ENCODE measurements around the gene ASB2. TPM values are rescaled to one million over a fixed set of nuclear protein-coding genes. Genes with fewer than 3 reads are reported as not detected.

ASB2 gene
- total and polyA plus RNA-seq, 8 donors = 2.0 to 199 (median 18.7) TPM

- WGBS, 5 donors = 65 to 81% (median 72%) methylated on average over 4 of the region's 4 CpGs
- intact Hi-C loops (cut with DNase I; ENCODE audit: low total_unique reads) = loop anchor here (5.0 kb wide), 1 partner anchor 253 kb away; no protein-coding TSS in a partner anchor
Observed at GRCh38 chr14:93905623-93906022, 70.7 kb downstream of the ASB2 start.

GRCh38 chr14:93903342-93904184, 72.8 kb downstream of the ASB2 start:
- 61 to 73% (median 66%) methylated on average over 11 to 15 of the region's 15 CpGs for WGBS, 5 donors
- Histone ChIP-seq H3K4me3 (no peak overlapping the region), H3K27ac (no peak overlapping the region), H3K9me3 (no peaks in the 10 kb centered on the region), H3K4me1 (peaks cover 0 to 22% (median 14%) of the 10 kb centered on the region in 4 donors), H3K27me3 (peaks cover 0 to 7% (median 0%) of the 10 kb centered on the region in 3 donors), H3K36me3 (no peaks in the 10 kb centered on the region)
- TF ChIP-seq CTCF (IDR thresholded peaks at IDR 0.05) = peak in 5 of 7 experiments; percentile 7 to 30 (median 27)
- no peak for TF ChIP-seq POLR2AphosphoS5 (IDR thresholded peaks at IDR 0.05)
- TF ChIP-seq EP300 (IDR thresholded peaks at IDR 0.05) = no peak
- no peak for TF ChIP-seq POLR2A (IDR thresholded peaks at IDR 0.05)
- intact Hi-C loops (cut with DNase I; ENCODE audit: low total_unique reads) = no loop called here
- DNase-seq = peak; percentile 40 to 53

More at GRCh38 chr14:93905623-93906022, 70.7 kb downstream of the ASB2 start:
- Histone ChIP-seq H3K27me3 (peaks cover 0 to 7% (median 0%) of the 10 kb centered on the region in 3 donors), H3K27ac (no peak overlapping the region), H3K4me1 (peaks cover 0 to 22% (median 14%) of the 10 kb centered on the region in 4 donors), H3K36me3 (no peaks in the 10 kb centered on the region), H3K9me3 (no peaks in the 10 kb centered on the region), H3K4me3 (no peak overlapping the region)
- no peak for TF ChIP-seq CTCF (IDR thresholded peaks at IDR 0.05)
- no peak for TF ChIP-seq POLR2AphosphoS5 (IDR thresholded peaks at IDR 0.05)
- no peak for TF ChIP-seq POLR2A (IDR thresholded peaks at IDR 0.05)
- no peak for TF ChIP-seq EP300 (IDR thresholded peaks at IDR 0.05)
- no peak for DNase-seq

GRCh38 chr14:93902619-93903307, 73.6 kb downstream of the ASB2 start:
- H3K27ac ChIP-seq = peak overlapping the region in 2 of 5 donors; percentile 58 to 74
- DNase-seq = peak in 1 of 2 donors; percentile 61
- H3K27me3 ChIP-seq = peaks cover 0 to 7% (median 0%) of the 10 kb centered on the region in 3 donors
- H3K36me3 ChIP-seq = no peaks in the 10 kb centered on the region
- intact Hi-C loops (cut with DNase I; ENCODE audit: low total_unique reads) = no loop called here
- no peak overlapping the region for H3K4me3 ChIP-seq
- H3K9me3 ChIP-seq = no peaks in the 10 kb centered on the region
- H3K4me1 ChIP-seq = peaks cover 0 to 22% (median 14%) of the 10 kb centered on the region in 4 donors
- TF ChIP-seq POLR2A (IDR thresholded peaks at IDR 0.05) (no peak), CTCF (IDR thresholded peaks at IDR 0.05) (no peak), POLR2AphosphoS5 (IDR thresholded peaks at IDR 0.05) (no peak), EP300 (IDR thresholded peaks at IDR 0.05) (no peak)
- WGBS, 5 donors = 44 to 68% (median 54%) methylated on average over 13 of the region's 13 CpGs

GRCh38 chr14:93901813-93902212, 74.6 kb downstream of the ASB2 start:
- Histone ChIP-seq H3K4me3 (no peak overlapping the region), H3K9me3 (no peaks in the 10 kb centered on the region), H3K4me1 (peaks cover 0 to 21% (median 12%) of the 10 kb centered on the region in 4 donors), H3K36me3 (no peaks in the 10 kb centered on the region), H3K27ac (peak overlapping the region; percentile 49 to 74 (median 61)), H3K27me3 (peaks cover 0 to 7% (median 0%) of the 10 kb centered on the region in 3 donors)
- intact Hi-C loops (cut with DNase I; ENCODE audit: low total_unique reads) = no loop called here
- peak in 1 of 2 donors; percentile 31 for DNase-seq
- 23 to 41% (median 34%) methylated on average over 6 of the region's 6 CpGs for WGBS, 5 donors
- TF ChIP-seq CTCF (IDR thresholded peaks at IDR 0.05) = no peak
- TF ChIP-seq EP300 (IDR thresholded peaks at IDR 0.05) = no peak
- TF ChIP-seq POLR2AphosphoS5 (IDR thresholded peaks at IDR 0.05) = peak in 1 of 3 donors; percentile 50
